ENCODE measurements around the gene MAPK8IP2.
A peak's percentile ranks its signal among the peaks of the same experiment; 100 is the strongest.

The MAPK8IP2 gene

DNA sequence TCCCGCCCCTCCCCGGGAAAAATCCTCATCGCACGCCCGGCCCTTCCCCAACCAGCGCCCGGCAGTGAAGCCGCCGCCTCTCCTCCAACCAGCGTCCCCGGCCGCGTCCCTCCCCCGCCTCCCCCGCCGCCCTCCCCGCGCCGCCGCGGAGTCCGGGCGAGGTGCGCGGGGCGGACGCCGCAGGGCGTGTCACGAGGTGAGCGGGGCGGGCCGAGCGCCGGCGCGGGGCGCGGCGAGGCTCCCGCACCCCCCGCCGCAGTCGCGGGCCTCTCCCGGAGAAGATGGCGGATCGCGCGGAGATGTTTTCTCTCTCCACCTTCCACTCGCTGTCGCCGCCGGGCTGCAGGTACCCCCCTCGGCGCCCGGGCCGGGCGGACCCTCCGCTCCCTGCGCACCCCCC lies at the start of gene MAPK8IP2:
TSS of gene MAPK8IP2 (plus strand) at position 256 of the 400 bp plus-strand sequence. CDS start at position 282, 26 bp downstream.
- FAIRE-seq (no peak), DNase-seq (ENCODE audit: insufficient read length, low spot score) (peak; percentile 57)

DNA sequence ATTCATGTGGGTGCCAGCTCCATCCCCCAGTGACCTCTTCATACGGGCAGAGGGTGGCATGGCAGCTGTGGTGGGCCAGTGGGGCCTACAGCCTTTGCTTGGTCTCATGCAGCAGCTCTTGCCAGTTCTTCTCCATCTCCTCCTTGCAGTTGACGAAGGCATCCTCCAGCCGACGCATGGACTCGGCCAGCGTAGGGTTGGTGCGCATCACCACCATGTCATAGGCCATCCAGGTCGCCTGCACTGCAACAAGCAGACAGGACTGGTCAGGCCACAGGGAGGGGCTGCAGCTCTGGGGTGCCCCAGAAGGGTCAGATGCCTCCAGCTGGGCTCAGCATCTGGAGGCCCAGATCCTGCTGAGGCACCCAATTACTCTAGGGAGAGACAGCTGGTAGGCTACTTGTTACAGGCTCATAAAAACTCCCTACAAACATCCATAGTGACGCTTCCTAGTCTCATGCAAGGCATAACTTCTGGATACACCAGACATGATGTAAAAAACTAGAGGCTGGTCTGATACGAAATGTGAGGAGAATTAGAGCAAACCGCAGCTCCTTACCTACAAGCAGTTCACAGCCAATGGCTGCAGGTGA lies 49.3 kb upstream of the MAPK8IP2 start:
- FAIRE-seq, result no peak
- DNase-seq (ENCODE audit: insufficient read length, low spot score), result no peak

DNA sequence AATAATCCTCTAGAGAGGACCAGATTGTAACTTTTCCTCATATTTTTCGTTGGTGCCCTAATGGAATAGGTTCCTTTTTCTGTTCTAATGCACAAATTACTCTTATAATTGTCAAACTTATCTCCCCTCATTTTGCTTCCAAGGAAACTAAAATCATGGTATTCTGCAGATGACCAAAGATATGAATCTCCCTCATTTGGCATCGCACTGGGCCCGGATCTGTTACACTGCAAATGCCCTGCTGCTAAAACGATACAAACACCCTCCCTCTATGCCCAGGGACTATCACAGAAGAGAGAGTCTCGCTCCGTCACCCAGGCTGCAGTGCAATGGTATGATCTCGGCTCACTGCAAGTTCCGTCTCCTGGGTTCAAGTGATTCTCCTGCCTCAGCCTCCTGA lies 47.3 kb upstream of the MAPK8IP2 start:
- FAIRE-seq (no peak), DNase-seq (ENCODE audit: insufficient read length, low spot score) (no peak)

DNA sequence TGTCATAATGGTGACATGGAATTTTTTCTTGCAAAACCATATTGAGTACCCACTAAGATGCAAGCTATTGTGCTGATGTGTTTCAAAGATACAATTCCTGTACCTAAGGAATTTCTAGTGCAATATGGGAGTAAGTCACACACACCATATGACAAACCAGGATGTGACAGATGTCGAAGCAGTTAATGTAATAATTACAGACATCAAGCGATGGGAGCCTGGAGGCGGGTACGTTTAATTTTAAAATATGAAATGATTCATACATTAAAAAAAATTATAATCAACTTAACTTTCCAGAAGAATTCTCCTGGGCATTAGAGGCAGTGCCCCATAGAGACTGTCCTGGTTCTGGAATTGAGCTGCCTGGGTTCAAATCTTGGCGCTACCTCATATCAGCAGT lies 43.9 kb upstream of the MAPK8IP2 start:
- no peak for FAIRE-seq
- no peak for DNase-seq (ENCODE audit: insufficient read length, low spot score)

DNA sequence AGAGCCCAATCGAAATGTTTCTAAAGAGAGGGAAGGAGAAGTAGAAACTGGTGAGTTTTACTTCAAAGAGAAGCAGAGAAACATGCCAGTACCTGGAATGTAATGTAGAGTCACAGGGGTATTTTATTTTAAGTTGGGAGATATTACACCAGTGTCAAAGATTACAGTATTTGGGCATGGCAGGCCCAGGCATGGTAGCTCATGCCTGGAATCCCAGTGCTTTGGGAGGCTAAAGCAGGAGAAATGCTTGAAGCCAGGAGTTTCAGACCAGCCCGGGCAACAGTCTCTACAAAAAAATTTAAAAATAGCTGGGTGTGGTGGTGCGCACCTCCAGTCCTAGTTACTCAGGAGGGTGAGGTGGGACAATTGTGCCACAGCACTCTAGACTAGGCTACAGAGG lies 40.6 kb upstream of the MAPK8IP2 start:
- DNase-seq (ENCODE audit: insufficient read length, low spot score) (no peak), FAIRE-seq (no peak)

DNA sequence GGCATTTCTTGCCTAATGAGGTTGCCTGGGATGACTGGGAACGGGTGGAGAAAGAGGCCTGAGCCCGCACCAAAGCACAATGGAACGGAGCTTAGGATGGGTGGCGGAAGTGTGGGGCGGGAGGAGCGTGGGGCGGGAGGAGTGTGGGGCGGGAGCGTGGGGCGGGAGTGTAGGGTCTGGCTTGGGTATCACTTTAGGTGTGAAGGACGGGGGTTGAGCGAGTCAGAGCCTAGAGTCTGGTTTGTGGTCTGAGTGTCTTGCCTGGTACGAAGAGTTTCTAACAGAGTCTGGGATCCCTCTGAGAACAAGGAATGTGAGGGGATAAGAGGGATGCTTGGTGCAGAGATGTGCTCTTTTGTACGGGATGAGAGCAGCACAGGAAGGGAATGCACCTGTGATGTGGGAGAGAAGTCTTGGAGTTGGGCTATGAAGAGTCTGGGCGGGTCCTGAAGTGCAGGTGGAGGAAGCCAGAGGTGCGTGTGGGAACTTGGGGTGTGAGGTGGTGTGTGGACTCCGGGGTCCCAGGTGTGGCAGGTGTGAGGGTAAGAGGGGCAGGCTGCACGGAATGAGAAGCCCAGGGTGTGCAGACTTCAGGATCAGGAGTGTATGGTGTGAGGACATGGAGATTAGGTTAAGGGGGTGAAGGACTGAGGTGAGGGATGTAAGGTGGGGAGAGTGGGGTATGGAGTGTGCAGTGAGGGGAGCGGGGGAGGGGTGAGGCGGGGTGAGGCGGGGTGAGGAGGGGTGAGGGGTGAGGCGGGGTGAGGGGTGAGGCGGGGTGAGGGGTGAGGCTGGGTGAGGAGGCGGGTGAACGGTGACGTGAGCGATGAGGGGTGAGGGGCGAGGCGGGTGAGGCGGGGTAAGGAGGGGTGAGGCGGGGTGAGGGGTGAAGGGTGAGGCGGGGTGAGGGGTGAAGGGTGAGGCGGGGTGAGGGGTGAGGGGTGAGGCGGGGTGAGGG lies 38.9 kb upstream of the MAPK8IP2 start:
- FAIRE-seq (no peak), DNase-seq (ENCODE audit: insufficient read length, low spot score) (no peak)

DNA sequence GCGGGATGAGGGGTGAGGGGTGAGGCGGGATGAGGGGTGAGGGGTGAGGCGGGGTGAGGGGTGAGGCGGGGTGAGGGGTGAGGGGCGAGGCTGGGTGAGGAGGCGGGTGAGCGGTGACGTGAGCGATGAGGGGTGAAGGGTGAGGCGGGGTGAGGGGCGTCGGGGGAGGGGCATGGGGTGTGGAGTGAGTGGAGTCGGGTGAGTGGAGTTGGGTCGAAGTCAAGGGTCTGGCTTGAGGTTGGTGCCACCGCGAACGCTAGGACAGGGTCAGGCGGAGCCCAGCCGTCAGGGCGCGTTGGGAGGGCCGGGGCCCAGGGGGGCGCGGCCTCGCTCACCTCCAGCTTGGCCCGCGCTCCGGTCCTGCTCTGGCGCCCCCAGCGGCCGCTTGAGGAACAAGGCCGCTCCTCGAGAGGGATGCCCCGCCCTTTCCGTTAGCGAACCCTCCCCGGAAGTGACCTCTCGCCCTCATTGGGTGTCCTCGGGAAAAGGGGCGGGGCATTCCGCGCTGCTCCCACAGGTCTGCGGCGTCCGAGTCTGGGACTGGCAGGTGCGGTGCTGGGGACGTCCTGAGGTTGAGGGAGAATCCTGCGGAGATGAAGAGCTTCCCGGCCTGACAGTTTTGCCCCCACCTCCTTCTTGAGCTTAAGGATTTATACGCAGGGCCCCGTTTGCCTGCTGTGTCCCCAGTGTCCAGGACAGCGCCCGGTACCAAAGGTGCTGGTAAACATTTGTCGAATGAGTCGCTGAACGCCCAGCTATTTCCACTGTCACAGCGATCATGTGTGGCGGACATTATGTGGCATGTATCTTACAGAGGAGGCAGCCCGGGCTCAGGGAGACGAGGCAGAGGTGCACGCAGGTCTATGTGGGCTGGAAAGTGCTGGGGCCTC lies 37.8 kb upstream of the MAPK8IP2 start, which contains the start of gene SYCE3:
TSS of gene SYCE3 (minus strand) at position 397 of the 890 bp plus-strand sequence. CDS start 6,514 bp downstream, outside the sequence.
- FAIRE-seq (peak; percentile 99), DNase-seq (ENCODE audit: insufficient read length, low spot score) (peak; percentile 93)

DNA sequence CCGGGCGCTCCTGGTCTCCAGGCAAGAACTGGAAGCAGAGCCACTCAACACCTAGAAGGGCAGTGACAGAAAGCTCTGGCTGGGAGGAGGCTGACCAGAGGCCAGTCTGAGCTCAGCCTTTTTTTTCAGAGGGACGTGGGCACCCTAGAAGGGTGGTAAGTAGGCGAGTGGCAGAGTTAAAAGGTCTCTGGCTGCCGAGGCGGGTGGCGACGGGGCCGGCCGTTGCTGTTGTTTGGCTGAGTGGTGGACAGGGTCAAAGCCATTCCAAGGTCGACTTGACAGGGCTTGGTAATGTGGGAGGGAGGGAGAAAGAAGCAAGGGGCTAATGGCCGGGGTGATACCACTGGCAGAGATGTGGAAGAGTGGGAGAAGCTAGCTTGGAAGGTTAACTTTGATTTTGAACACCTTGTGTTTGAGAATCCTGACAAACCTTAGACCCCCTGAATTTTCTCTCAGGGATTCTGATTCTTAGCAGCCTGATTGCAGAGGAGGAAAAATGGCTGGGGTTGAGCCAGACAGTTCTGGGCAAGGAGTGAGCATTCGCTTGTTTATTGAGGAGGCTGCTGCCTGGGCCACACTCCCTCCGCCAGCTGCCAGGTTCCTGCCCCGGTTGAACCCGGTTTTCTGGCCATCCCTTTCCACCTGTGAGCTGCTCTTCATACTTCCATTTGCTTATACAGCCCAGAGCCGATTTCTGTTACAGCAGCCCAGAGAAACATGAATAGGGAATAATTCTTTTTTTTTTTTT lies 37.0 kb upstream of the MAPK8IP2 start:
- DNase-seq (ENCODE audit: insufficient read length, low spot score) (no peak), FAIRE-seq (no peak)

DNA sequence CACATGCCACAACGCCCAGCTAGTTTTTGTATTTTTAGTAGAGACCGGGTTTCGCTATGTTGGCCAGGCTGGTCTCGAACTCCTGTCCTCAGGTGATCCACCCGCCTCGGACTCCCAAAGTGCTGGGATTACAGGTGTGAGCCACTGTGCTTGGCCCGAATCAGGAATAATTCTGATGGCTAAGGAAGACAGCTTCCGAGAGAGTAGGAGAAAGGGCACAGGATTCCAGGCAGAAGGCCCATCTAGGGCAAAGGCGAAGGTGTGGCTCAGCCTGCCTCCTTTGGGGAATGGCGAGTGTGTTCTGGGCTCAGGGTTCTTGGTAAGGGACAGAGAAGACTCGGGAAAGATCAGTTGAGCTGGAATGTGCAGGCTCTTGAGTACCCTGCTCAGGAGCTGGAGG lies 36.3 kb upstream of the MAPK8IP2 start:
- FAIRE-seq (no peak), DNase-seq (ENCODE audit: insufficient read length, low spot score) (no peak)

DNA sequence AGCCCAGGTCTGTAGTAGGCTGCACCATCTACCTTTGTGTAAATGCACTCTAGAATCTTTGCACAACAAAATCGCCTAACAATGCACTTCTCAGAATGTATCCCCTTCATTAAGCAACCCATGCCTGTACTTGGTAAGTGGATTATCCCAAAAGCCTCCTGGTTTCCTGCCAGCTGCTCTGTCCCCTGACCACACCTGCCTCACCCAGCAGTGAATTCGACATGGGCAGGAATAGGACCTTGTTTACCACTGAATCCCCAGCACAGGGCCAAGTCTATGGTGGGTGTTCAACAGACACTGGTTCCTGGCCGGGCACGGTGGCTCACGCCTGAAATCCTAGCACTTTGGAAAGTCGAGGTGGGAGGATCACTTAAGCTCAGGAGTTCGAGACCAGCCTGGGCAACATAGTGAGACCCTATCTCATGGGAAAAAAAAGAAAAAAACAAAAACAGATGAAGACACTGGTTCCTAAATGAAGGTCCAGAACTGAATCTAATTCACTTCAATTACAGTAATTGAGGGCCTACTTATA lies 32.8 kb upstream of the MAPK8IP2 start:
- DNase-seq (ENCODE audit: insufficient read length, low spot score) (no peak), FAIRE-seq (no peak)

DNA sequence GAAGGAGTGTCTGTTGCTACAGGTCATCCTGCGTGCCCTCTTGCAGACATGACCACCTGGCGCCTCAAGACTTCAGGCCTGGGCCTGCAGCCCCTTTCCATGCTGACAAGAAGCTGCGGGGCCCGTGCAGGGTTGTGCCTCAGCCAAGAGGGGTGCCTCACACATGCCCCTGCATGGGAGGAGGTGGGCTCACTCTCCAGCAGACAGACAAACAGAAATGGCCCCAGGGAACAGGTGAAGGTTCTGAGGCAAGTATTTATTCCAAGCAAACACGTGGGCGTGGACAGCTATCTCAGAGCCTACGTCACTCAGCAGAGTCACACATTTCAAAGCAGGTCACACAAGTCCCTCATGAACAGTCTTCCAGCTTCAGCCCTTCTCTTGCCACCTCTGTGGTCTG lies 32.0 kb upstream of the MAPK8IP2 start:
- DNase-seq (ENCODE audit: insufficient read length, low spot score) (no peak), FAIRE-seq (no peak)

DNA sequence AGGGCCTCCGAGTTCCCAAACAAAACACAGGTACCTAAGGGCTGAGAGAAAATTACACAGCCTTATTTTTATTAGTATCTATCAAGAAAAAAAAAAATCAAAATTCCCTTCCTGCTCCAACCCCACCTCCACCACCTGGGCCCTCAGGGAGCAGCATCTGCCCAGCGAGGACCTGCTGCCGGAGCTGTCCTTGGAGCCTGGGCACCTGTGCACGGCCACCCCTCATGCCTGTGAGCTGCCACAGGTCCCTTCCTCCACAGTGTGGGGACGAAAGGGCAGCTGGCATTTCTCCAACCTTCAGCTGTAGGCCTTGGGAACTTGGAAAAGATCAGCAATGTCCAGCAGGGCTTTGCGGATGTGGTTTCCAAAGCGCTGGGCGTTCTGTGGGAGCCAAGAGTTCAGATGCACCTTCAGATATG lies 31.5 kb upstream of the MAPK8IP2 start:
- DNase-seq (ENCODE audit: insufficient read length, low spot score) (no peak), FAIRE-seq (no peak)

DNA sequence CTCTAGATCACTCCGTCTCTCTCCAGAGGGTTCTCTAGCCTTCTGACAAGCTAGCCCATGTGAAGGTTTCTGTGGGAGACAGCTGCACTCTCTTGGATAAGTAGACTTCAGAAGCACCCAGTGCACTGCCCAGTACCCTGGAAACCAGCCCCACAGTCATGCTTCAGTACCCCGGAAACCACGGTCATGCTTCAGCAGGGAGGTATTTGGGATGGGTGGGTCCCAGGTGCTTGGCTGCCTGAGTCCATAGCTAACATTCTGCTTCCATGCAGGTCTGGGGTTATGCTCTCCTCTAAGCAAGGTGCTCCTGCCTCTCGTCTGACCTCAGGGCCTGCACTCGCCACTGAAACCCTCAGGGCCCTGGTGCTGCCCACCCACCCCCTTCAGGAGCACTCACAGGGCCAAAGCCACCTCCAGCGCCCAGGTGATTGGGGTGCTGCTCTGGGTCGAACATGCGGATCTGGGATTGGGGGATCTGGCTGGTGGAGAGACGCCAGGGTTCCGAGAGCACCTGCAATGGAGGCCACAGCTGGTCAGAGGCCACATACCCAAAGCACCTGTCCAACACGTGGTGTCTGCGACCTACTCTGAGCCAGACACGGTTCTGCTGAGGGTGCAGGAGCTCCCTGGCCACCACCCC lies 30.6 kb upstream of the MAPK8IP2 start:
- peak; percentile 51 for FAIRE-seq
- no peak for DNase-seq (ENCODE audit: insufficient read length, low spot score)

DNA sequence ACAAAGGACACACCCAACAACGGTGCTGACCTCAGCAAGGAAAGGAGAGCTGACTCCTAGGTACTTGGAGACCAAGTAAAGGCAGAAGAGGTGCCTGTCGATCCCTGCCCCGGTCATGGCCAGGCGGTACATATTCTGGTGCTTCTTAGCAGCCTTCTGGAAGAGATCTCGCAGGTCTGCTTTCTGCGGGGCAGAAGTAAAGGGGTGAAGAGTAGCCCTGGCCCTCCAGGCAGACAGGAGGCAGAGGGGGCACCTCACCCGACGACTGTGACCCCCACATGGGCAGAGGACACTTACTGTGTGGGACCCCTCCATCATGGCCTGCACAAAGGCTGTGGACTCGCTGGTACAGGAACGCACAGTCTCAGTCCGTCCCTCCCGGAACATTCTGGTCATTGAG lies 29.7 kb upstream of the MAPK8IP2 start:
- DNase-seq (ENCODE audit: insufficient read length, low spot score) (no peak), FAIRE-seq (no peak)

DNA sequence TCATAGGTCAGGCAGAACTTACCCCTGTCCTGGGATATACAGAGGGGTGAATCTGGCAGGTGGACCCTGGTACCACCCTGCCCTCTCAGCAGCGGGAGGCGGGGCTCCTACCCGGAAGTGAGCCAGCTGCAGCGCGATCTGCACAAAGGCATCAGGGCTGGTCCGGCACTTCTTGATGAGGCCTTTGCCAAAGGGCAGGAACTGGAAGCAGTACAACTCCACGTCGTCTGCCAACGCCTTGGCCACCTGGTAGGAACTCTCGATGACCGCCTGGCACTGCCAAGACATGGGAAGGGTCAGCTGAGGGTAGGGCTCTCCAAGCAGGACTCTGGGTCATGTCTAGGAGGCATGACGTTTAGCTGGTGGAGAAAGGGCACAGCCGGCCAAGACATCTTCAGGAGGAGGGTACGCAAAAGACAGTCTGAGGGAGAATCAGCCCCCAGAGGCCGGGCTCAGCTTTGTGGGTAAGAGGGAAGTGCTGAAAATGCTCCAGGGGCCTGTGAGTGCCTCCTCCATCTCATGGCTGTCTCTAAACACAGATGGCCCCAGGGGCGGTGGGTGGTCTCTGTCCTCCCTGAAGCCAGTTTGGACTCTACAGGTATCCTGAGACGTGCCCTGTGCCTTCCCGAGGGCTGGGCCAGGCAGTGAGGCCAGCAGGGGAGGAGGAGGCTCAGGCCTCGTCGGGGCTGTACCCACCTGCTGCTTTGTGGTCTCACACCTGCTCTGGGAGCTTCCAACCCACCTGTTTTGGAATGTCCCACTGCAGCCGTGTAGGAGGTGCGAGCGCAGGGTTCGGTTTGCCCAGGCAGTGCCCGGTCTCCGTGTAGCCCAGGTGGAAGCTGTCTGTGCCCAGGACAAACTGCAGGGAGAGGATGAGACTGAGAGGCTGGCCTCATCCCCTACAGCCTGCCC lies 29.1 kb upstream of the MAPK8IP2 start:
- DNase-seq (ENCODE audit: insufficient read length, low spot score), result no peak
- no peak for FAIRE-seq

DNA sequence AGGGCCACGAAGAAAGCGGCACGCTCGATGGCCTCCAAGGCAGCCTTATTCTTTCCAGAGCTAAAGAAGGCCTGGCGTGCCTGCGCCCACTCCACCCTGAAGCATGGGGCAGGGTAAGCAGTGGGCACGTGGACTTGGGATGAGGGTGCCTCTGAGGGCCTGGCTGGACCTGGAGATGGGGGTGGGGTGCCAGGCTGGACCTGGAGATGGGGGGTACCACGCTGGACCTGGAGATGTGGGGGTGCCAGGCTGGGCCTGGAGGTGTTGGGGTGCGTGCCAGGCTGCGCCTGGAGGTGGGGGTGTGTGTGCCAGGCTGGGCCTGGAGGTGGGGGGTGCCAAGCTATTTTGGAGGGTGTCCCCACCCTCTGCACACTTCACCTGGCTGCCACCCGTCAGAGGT lies 27.6 kb upstream of the MAPK8IP2 start:
- DNase-seq (ENCODE audit: insufficient read length, low spot score) (no peak), FAIRE-seq (no peak)

DNA sequence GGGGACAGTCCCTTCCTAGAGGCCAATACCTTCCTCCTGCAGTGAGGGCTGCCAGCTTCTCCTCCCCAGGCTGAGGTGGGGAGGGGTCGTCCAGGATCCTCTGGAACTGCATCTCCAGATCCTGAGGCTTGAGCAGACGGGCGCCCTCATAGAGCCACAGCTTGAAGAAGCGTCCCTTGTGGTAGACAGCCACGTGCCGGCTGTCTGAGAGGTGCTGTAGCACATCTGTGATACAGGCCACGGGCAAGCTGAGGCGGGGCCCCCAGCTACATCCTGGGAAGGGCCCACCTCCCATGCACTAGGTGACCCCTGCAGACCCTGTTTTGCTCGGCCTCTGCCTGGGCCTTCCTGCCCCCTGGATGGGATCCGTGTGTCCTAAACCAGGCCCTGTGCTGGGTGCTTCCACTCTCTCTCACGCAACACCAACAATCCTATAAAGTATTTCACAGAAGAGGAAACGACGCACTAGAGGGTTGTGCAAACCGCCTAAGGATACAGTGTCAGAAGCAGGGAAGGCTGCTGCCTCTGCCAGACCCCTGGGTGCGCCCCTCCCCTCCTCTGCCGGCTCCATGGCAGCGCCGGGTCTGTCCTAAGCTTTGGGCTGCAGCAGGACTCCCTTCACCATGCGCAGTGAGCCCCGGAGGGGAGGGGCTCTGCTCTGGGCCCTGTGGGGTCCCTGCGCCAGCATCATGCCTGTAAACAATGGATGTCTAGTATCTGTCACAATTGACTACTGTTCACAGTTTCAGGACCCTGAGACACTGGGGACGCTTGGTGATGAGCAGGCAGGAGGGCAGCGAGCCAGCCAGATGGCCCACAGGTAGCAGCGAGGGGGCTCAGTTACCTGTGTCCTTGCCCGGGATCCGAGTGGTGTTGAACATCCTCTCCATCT lies 26.9 kb upstream of the MAPK8IP2 start:
- FAIRE-seq, result no peak
- no peak for DNase-seq (ENCODE audit: insufficient read length, low spot score)

DNA sequence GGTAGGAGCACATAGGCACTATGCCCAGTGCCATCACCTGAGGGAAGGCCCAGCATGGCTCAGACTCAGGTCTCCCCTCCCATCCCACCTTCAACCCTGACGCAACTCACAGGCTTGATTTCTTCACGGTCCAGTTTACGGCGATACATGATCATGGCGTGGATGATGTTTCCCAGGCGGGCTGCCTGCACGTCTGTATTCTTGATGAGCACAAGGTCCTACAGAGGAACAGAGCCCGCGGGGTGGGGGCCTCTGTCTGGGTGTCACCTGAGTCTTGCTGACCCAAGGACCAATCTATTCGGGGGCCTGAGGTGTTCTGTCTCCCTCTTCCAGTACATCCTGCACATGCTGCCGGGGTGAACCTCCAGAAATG lies 26.2 kb upstream of the MAPK8IP2 start:
- FAIRE-seq (no peak), DNase-seq (ENCODE audit: insufficient read length, low spot score) (no peak)
